ENCODE results near the gene CFAP299.
"Not testable (repeated sequence)": the region's sequence is repeated elsewhere in the genome, so short reads cannot be mapped to it uniquely, and the experiment has no call there.

The CFAP299 gene

GRCh38 chr4:80331693-80332092 lies 3.8 kb upstream of the CFAP299 start:
- DNase-seq (ENCODE audit: low read depth in 3 of 3), result no peak

GRCh38 chr4:80333121-80333520 lies 2.4 kb upstream of the CFAP299 start:
- DNase-seq (ENCODE audit: low read depth in 3 of 3), result no peak

- no peak for DNase-seq (ENCODE audit: low read depth in 3 of 3)
Observed at GRCh38 chr4:80334568-80334967, 962 bp upstream of the CFAP299 start.

GRCh38 chr4:80335226-80335553 lies 340 bp upstream of the CFAP299 start:
- no peak for DNase-seq (ENCODE audit: low read depth in 3 of 3)

- no peak for DNase-seq (ENCODE audit: low read depth in 3 of 3)
Observed at GRCh38 chr4:80336582-80336981, 1.1 kb downstream of the CFAP299 start.

GRCh38 chr4:80340036-80340435 lies 4.5 kb downstream of the CFAP299 start:
- no peak for DNase-seq (ENCODE audit: low read depth in 3 of 3)

- DNase-seq (ENCODE audit: low read depth in 3 of 3), result not testable (repeated sequence)
Observed at GRCh38 chr4:80342684-80343083, 7.2 kb downstream of the CFAP299 start.

GRCh38 chr4:80343887-80344286 lies 8.4 kb downstream of the CFAP299 start:
- no peak for DNase-seq (ENCODE audit: low read depth in 3 of 3)

GRCh38 chr4:80360084-80360483 lies 24.6 kb downstream of the CFAP299 start:
- no peak for DNase-seq (ENCODE audit: low read depth in 3 of 3)

- DNase-seq (ENCODE audit: low read depth in 3 of 3), result no peak
Observed at GRCh38 chr4:80360900-80361299, 25.4 kb downstream of the CFAP299 start.

- DNase-seq (ENCODE audit: low read depth in 3 of 3), result no peak
Observed at GRCh38 chr4:80361329-80361900, 25.9 kb downstream of the CFAP299 start.

- peak in 2 of 3 experiments; percentile 14 to 17 for DNase-seq (ENCODE audit: low read depth in 3 of 3)
Observed at GRCh38 chr4:80362578-80363181, 27.1 kb downstream of the CFAP299 start.

- DNase-seq (ENCODE audit: low read depth in 3 of 3), result peak; percentile 12 to 45 (median 18)
Observed at GRCh38 chr4:80365928-80366327, 30.4 kb downstream of the CFAP299 start.

- DNase-seq (ENCODE audit: low read depth in 3 of 3), result no peak
Observed at GRCh38 chr4:80367737-80368136, 32.2 kb downstream of the CFAP299 start.

GRCh38 chr4:80370635-80371034 lies 35.1 kb downstream of the CFAP299 start:
- DNase-seq (ENCODE audit: low read depth in 3 of 3), result no peak

GRCh38 chr4:80371046-80371445 lies 35.5 kb downstream of the CFAP299 start:
- DNase-seq (ENCODE audit: low read depth in 3 of 3), result no peak

- no peak for DNase-seq (ENCODE audit: low read depth in 3 of 3)
Observed at GRCh38 chr4:80374180-80374579, 38.6 kb downstream of the CFAP299 start.

GRCh38 chr4:80382090-80382832 lies 46.7 kb downstream of the CFAP299 start:
- DNase-seq (ENCODE audit: low read depth in 3 of 3), result no peak

GRCh38 chr4:80385397-80386280 lies 50.1 kb downstream of the CFAP299 start:
- DNase-seq (ENCODE audit: low read depth in 3 of 3), result no peak

- DNase-seq (ENCODE audit: low read depth in 3 of 3), result no peak
Observed at GRCh38 chr4:80386281-80386886, 50.9 kb downstream of the CFAP299 start.

- DNase-seq (ENCODE audit: low read depth in 3 of 3), result no peak
Observed at GRCh38 chr4:80387390-80388283, 52.1 kb downstream of the CFAP299 start.

All from stimulated activated CD4-positive, alpha-beta T cell treated with anti-CD3 and anti-CD28 coated beads, TNF-alpha, amount 100 ng/mL, for 24 hours (primary cell).